Osteoblast (primary cell): Measurements from ENCODE around the gene CCL13. TPM values are rescaled to one million over a fixed set of nuclear protein-coding genes. Genes with fewer than 3 reads are reported as not detected.

Experiments
- DNase-seq: peaks from one replicate; pipeline ENCODE4 v3.0.0; 2011; ENCODE audit warnings: low spot score, mixed read lengths; ENCODE audit not compliant: insufficient read length; ENCODE audit errors: missing footprints
- H2AFZ ChIP-seq: 2 replicates; pipeline ENCODE4 v1.6.0; 2011; ENCODE audit warnings: mild to moderate bottlenecking, low read length
- H3K27ac ChIP-seq: 2 replicates; pipeline ENCODE4 v1.5.1; 2011; ENCODE audit warnings: mild to moderate bottlenecking, low read depth, low read length, moderate library complexity
- H3K27me3 ChIP-seq: 2 replicates; pipeline ENCODE4 v1.6.0; 2012; ENCODE audit warnings: mild to moderate bottlenecking, control low read depth, inconsistent platforms, low read length, moderate library complexity; ENCODE audit not compliant: insufficient read depth
- H3K36me3 ChIP-seq: 2 replicates; pipeline ENCODE4 v1.5.1; 2011; ENCODE audit warnings: mild to moderate bottlenecking, low read length, control low read depth, moderate library complexity; ENCODE audit not compliant: insufficient read depth
- H3K4me1 ChIP-seq: 2 replicates; pipeline ENCODE4 v1.5.1; 2011; ENCODE audit warnings: mild to moderate bottlenecking, low read length, control low read depth, moderate library complexity; ENCODE audit not compliant: insufficient read depth
- H3K4me2 ChIP-seq: 2 replicates; pipeline ENCODE4 v1.6.0; 2011; ENCODE audit warnings: mild to moderate bottlenecking, low read length; ENCODE audit not compliant: insufficient read depth
- H3K4me3 ChIP-seq: fragments of 200-600 bp; sonication (generic); 3 replicates; pipeline ENCODE4 v1.5.1; 2012; ENCODE audit warnings: mild to moderate bottlenecking, low read length, inconsistent platforms; ENCODE audit not compliant: insufficient read depth
- H3K79me2 ChIP-seq: 2 replicates; pipeline ENCODE4 v1.6.0; 2012; ENCODE audit warnings: mild to moderate bottlenecking, low read length, control low read depth, inconsistent platforms; ENCODE audit not compliant: insufficient read depth
- H3K9me3 ChIP-seq: 2 replicates; pipeline ENCODE4 v1.5.1; 2011; ENCODE audit warnings: low read depth, low read length, control low read depth
- H4K20me1 ChIP-seq: 2 replicates; pipeline ENCODE4 v1.6.0; 2012; ENCODE audit warnings: mild to moderate bottlenecking, low read length, control low read depth; ENCODE audit not compliant: insufficient read depth
- CTCF ChIP-seq: IDR thresholded peaks from 2 replicates; pipeline ENCODE4 v1.5.1; 2011; ENCODE audit warnings: mild to moderate bottlenecking, low read depth, low read length, moderate library complexity; ENCODE audit errors: extremely low read depth
- total RNA-seq: library from RNA; depleted of rRNA; stranded (reverse); fragments of >200 nt; gene quantifications from 2 replicates; pipeline ENCODE4 v1.2.3, GENCODE V29; 2012

The CCL13 gene
- total RNA-seq, 1 donor, result 0.36 TPM

- no peak for TF ChIP-seq CTCF
- Histone ChIP-seq H3K4me2 (no peak overlapping the region), H3K36me3 (no peaks in the 10 kb centered on the region), H3K4me1 (peaks cover 8% of the 10 kb centered on the region), H3K4me3 (no peak overlapping the region), H3K27me3 (no peaks in the 10 kb centered on the region), H2AFZ (no peak overlapping the region), H3K27ac (no peak overlapping the region), H3K79me2 (no peaks in the 10 kb centered on the region), H3K9me3 (no peaks in the 10 kb centered on the region), H4K20me1 (no peaks in the 10 kb centered on the region)
- DNase-seq, result no peak
These were observed 26.4 kb downstream of the CCL13 start for GRCh38 chr17:34382621-34383124.

GRCh38 chr17:34383216-34383615 is 26.9 kb downstream of the CCL13 start:
- Histone ChIP-seq H3K4me1 (peaks cover 8% of the 10 kb centered on the region), H3K4me3 (no peak overlapping the region), H3K36me3 (no peaks in the 10 kb centered on the region), H3K27ac (no peak overlapping the region), H3K4me2 (no peak overlapping the region), H2AFZ (no peak overlapping the region), H3K9me3 (no peaks in the 10 kb centered on the region), H3K79me2 (no peaks in the 10 kb centered on the region), H3K27me3 (no peaks in the 10 kb centered on the region), H4K20me1 (no peaks in the 10 kb centered on the region)
- no peak for DNase-seq
- no peak for TF ChIP-seq CTCF

GRCh38 chr17:34384271-34384670 is 28.0 kb downstream of the CCL13 start:
- TF ChIP-seq CTCF, result no peak
- Histone ChIP-seq H3K27ac (no peak overlapping the region), H3K27me3 (no peaks in the 10 kb centered on the region)

GRCh38 chr17:34384822-34385605 is 28.7 kb downstream of the CCL13 start:
- no peaks in the 10 kb centered on the region for H3K79me2 ChIP-seq
- no peak overlapping the region for H3K27ac ChIP-seq
- no peaks in the 10 kb centered on the region for H3K27me3 ChIP-seq
- DNase-seq, result no peak
- no peaks in the 10 kb centered on the region for H4K20me1 ChIP-seq
- H3K4me3 ChIP-seq, result no peak overlapping the region
- H3K4me1 ChIP-seq, result peaks cover 8% of the 10 kb centered on the region
- no peaks in the 10 kb centered on the region for H3K9me3 ChIP-seq
- no peaks in the 10 kb centered on the region for H3K36me3 ChIP-seq
- no peak overlapping the region for H2AFZ ChIP-seq
- no peak overlapping the region for H3K4me2 ChIP-seq
- TF ChIP-seq CTCF, result no peak

More at GRCh38 chr17:34384271-34384670, 28.0 kb downstream of the CCL13 start:
- no peaks in the 10 kb centered on the region for H3K79me2 ChIP-seq
- no peak overlapping the region for H3K4me2 ChIP-seq
- peaks cover 8% of the 10 kb centered on the region for H3K4me1 ChIP-seq
- H4K20me1 ChIP-seq, result no peaks in the 10 kb centered on the region
- no peak overlapping the region for H3K4me3 ChIP-seq
- H3K9me3 ChIP-seq, result no peaks in the 10 kb centered on the region
- DNase-seq, result no peak
- no peak overlapping the region for H2AFZ ChIP-seq
- H3K36me3 ChIP-seq, result no peaks in the 10 kb centered on the region
